Stimulated activated CD4-positive, alpha-beta T cell treated with anti-CD3 and anti-CD28 coated beads, Interleukin-12 subunit alpha, Interleukin-12 subunit beta, amount 100 ng/mL, for 24 hours (primary cell): ENCODE measurements around the gene MAPK8IP2.

Source experiments
- DNase-seq, 2 experiments: peaks; one replicate each; pipeline ENCODE4 v3.0.0-alpha.2; 2020; ENCODE audit warnings: low read depth in 2 of 2

MAPK8IP2 gene

GRCh38 chr22:50600538-50600937 lies at the start of gene MAPK8IP2:
Gene MAPK8IP2 (plus strand): TSS chr22:50600793. CDS start chr22:50600819, 26 bp downstream.
- DNase-seq, result no peak

GRCh38 chr22:50551160-50551752 lies 49.3 kb upstream of the MAPK8IP2 start:
- no peak for DNase-seq

- DNase-seq, result no peak
Observed at GRCh38 chr22:50553310-50553709, 47.3 kb upstream of the MAPK8IP2 start.

- no peak for DNase-seq
Observed at GRCh38 chr22:50556703-50557102, 43.9 kb upstream of the MAPK8IP2 start.

GRCh38 chr22:50560034-50560433 lies 40.6 kb upstream of the MAPK8IP2 start:
- no peak for DNase-seq

- no peak for DNase-seq
Observed at GRCh38 chr22:50561401-50562358, 38.9 kb upstream of the MAPK8IP2 start.

DNA sequence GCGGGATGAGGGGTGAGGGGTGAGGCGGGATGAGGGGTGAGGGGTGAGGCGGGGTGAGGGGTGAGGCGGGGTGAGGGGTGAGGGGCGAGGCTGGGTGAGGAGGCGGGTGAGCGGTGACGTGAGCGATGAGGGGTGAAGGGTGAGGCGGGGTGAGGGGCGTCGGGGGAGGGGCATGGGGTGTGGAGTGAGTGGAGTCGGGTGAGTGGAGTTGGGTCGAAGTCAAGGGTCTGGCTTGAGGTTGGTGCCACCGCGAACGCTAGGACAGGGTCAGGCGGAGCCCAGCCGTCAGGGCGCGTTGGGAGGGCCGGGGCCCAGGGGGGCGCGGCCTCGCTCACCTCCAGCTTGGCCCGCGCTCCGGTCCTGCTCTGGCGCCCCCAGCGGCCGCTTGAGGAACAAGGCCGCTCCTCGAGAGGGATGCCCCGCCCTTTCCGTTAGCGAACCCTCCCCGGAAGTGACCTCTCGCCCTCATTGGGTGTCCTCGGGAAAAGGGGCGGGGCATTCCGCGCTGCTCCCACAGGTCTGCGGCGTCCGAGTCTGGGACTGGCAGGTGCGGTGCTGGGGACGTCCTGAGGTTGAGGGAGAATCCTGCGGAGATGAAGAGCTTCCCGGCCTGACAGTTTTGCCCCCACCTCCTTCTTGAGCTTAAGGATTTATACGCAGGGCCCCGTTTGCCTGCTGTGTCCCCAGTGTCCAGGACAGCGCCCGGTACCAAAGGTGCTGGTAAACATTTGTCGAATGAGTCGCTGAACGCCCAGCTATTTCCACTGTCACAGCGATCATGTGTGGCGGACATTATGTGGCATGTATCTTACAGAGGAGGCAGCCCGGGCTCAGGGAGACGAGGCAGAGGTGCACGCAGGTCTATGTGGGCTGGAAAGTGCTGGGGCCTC lies 37.8 kb upstream of the MAPK8IP2 start, which contains the start of gene SYCE3:
SYCE3 (minus strand) TSS at position 397 of the 890 bp plus-strand sequence. CDS start 6,514 bp downstream, outside the sequence.
- DNase-seq, result peak; percentile 96 to 98

GRCh38 chr22:50563413-50564160 lies 37.0 kb upstream of the MAPK8IP2 start:
- no peak for DNase-seq

- DNase-seq, result no peak
Observed at GRCh38 chr22:50564289-50564688, 36.3 kb upstream of the MAPK8IP2 start.

GRCh38 chr22:50567721-50568252 lies 32.8 kb upstream of the MAPK8IP2 start:
- no peak for DNase-seq

DNA sequence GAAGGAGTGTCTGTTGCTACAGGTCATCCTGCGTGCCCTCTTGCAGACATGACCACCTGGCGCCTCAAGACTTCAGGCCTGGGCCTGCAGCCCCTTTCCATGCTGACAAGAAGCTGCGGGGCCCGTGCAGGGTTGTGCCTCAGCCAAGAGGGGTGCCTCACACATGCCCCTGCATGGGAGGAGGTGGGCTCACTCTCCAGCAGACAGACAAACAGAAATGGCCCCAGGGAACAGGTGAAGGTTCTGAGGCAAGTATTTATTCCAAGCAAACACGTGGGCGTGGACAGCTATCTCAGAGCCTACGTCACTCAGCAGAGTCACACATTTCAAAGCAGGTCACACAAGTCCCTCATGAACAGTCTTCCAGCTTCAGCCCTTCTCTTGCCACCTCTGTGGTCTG lies 32.0 kb upstream of the MAPK8IP2 start:
- no peak for DNase-seq

DNA sequence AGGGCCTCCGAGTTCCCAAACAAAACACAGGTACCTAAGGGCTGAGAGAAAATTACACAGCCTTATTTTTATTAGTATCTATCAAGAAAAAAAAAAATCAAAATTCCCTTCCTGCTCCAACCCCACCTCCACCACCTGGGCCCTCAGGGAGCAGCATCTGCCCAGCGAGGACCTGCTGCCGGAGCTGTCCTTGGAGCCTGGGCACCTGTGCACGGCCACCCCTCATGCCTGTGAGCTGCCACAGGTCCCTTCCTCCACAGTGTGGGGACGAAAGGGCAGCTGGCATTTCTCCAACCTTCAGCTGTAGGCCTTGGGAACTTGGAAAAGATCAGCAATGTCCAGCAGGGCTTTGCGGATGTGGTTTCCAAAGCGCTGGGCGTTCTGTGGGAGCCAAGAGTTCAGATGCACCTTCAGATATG lies 31.5 kb upstream of the MAPK8IP2 start:
- no peak for DNase-seq

- no peak for DNase-seq
Observed at GRCh38 chr22:50569896-50570535, 30.6 kb upstream of the MAPK8IP2 start.

GRCh38 chr22:50570861-50571260 lies 29.7 kb upstream of the MAPK8IP2 start:
- DNase-seq, result no peak

DNA sequence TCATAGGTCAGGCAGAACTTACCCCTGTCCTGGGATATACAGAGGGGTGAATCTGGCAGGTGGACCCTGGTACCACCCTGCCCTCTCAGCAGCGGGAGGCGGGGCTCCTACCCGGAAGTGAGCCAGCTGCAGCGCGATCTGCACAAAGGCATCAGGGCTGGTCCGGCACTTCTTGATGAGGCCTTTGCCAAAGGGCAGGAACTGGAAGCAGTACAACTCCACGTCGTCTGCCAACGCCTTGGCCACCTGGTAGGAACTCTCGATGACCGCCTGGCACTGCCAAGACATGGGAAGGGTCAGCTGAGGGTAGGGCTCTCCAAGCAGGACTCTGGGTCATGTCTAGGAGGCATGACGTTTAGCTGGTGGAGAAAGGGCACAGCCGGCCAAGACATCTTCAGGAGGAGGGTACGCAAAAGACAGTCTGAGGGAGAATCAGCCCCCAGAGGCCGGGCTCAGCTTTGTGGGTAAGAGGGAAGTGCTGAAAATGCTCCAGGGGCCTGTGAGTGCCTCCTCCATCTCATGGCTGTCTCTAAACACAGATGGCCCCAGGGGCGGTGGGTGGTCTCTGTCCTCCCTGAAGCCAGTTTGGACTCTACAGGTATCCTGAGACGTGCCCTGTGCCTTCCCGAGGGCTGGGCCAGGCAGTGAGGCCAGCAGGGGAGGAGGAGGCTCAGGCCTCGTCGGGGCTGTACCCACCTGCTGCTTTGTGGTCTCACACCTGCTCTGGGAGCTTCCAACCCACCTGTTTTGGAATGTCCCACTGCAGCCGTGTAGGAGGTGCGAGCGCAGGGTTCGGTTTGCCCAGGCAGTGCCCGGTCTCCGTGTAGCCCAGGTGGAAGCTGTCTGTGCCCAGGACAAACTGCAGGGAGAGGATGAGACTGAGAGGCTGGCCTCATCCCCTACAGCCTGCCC lies 29.1 kb upstream of the MAPK8IP2 start:
- no peak for DNase-seq

GRCh38 chr22:50572965-50573364 lies 27.6 kb upstream of the MAPK8IP2 start:
- DNase-seq, result no peak

- DNase-seq, result no peak
Observed at GRCh38 chr22:50573491-50574382, 26.9 kb upstream of the MAPK8IP2 start.

DNA sequence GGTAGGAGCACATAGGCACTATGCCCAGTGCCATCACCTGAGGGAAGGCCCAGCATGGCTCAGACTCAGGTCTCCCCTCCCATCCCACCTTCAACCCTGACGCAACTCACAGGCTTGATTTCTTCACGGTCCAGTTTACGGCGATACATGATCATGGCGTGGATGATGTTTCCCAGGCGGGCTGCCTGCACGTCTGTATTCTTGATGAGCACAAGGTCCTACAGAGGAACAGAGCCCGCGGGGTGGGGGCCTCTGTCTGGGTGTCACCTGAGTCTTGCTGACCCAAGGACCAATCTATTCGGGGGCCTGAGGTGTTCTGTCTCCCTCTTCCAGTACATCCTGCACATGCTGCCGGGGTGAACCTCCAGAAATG lies 26.2 kb upstream of the MAPK8IP2 start:
- no peak for DNase-seq
